ENCODE results near the gene UBE2Q1.
A peak's percentile ranks its signal among the peaks of the same experiment; 100 is the strongest.

Gene UBE2Q1

DNA sequence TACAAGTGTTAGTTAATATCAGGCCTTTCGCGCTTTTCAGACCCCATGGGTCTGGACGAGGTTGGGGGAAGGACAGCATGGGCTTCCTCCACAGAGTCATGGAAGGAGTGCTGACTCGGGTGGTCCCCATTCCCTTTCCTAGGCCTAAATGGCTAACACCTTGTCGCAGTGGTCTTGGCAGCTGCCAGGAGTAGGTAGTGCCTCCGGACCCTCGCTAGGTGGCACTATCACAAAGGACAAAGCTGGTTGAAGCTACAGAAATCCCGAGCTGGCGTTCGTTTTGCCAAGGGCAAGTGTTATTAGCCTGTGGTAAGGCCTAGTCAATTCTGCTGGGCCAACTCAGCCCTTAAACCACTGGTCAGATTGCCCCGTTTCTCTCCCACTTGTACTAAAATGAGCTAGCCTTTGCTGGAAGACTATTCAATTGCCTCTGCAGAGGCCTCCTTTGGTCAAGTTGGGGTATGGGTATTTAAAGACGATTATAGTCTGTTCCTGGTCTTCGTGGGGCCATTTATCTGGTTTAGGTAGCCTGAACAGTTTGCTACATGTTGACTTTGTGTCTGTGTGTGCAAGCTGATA is 1.1 kb upstream of the UBE2Q1 start:
- peak; percentile 96 for DNase-seq (ENCODE audit: low read depth)
- TF ChIP-seq, protein P1, sequence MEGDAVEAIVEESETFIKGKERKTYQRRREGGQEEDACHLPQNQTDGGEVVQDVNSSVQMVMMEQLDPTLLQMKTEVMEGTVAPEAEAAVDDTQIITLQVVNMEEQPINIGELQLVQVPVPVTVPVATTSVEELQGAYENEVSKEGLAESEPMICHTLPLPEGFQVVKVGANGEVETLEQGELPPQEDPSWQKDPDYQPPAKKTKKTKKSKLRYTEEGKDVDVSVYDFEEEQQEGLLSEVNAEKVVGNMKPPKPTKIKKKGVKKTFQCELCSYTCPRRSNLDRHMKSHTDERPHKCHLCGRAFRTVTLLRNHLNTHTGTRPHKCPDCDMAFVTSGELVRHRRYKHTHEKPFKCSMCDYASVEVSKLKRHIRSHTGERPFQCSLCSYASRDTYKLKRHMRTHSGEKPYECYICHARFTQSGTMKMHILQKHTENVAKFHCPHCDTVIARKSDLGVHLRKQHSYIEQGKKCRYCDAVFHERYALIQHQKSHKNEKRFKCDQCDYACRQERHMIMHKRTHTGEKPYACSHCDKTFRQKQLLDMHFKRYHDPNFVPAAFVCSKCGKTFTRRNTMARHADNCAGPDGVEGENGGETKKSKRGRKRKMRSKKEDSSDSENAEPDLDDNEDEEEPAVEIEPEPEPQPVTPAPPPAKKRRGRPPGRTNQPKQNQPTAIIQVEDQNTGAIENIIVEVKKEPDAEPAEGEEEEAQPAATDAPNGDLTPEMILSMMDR (conservative IDR thresholded peaks at IDR 0.05; ENCODE audit: low read depth, low read length): peak; percentile 94
- peak overlapping the region; percentile 80 for H3K4me3 ChIP-seq (ENCODE audit: low read depth, low read length)

DNA sequence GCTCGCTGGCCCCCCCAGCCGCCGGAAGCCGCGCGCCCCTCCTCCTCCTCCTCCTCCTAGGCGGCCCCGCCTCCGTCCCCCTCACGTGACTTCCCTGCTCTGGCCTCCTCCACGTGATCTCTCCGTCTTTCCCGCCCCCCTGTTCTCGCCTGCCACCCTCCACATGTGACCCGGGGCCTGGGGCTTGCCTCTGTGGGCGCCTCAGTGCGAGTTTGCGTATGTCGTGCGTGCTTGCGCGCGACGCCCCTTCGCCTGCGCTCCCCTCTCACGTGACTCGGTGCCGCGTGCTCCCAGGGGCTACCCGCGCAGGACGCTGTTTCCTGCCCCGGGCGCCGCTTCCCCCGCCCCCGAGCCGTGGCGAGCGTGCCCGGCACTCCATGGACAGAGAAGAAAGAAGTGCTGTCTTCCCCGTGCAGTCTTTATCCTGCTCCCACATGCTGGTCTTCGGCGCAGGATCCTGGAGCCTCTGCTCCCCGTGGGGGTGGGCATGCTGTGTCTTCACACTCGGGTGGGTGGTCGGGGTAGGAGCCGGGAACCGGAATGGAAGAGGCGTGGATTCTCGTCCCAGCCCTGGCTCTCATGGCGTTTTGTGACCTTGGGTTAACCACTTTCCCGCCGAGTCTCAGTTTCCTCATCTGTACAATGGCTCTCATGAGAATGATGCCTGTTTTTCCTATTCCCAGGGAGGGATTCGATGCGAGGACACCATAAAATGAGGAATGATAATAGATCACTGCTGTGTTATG is 431 bp upstream of the UBE2Q1 start:
- peak; percentile 100 for DNase-seq (ENCODE audit: low read depth)
- TF ChIP-seq, protein P1 (conservative IDR thresholded peaks at IDR 0.05; ENCODE audit: low read depth, low read length): no peak
- H3K4me3 ChIP-seq (ENCODE audit: low read depth, low read length): peak overlapping the region; percentile 80

DNA sequence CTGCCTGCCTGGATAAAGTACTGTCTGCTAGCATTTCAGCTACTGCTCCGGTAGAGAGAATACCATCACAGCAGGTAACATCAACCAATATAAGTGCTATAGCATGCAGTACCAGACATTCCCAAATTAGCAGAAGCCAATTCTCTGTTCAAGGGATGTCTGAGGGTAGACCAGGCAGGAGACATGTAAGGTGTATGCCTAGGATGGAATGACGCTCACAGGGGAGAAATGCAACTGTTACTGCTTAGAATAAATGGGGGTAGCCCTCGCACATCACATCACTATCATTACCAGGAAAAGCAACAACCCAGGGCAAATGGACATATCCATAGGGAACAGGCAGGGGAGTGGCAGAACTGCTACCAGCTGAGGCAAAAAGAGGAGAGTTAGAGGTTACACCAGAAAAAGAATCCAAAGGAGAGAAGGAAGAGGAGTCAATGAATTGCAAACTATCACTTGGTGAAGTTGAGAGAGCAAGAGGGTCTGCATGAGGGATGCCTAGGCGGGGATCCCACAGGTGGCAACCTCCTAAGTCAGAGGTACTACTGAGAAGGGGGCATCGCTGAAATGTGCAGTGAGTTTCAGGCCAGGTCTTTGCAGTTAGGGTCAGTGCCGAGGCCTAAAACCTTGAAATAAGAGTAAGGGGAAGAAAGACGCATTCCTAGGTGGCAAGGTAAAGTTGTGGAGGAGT is 1.1 kb downstream of the UBE2Q1 start:
- TF ChIP-seq, protein P1 (conservative IDR thresholded peaks at IDR 0.05; ENCODE audit: low read depth, low read length): no peak

DNA sequence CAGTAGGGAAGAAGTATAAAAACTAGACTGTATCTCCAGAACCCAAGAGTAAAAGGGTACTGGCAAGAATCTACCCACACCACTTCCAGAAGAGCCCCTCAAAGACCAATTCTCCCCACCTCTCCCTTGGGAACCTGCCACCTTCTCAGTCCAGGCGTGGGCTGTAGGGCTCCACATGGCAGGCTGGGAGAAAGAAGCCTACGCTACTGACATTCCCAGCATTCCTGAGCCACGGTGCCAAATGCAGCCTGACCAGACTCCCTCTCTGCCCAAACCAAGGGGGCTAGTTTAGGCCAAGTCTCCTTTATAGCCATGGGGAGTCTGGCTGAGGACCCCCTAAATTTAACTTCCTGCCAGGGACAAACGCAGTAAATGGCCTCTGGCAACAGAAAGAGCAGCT is 2.0 kb downstream of the UBE2Q1 start:
- H3K4me3 ChIP-seq (ENCODE audit: low read depth, low read length): peak overlapping the region; percentile 80
- peak; percentile 30 for DNase-seq (ENCODE audit: low read depth)
- TF ChIP-seq, protein P1 (conservative IDR thresholded peaks at IDR 0.05; ENCODE audit: low read depth, low read length): no peak

More for the DNA sequence above, 1.1 kb downstream of the UBE2Q1 start:
- peak overlapping the region; percentile 80 for H3K4me3 ChIP-seq (ENCODE audit: low read depth, low read length)
- no peak for DNase-seq (ENCODE audit: low read depth)

DNA sequence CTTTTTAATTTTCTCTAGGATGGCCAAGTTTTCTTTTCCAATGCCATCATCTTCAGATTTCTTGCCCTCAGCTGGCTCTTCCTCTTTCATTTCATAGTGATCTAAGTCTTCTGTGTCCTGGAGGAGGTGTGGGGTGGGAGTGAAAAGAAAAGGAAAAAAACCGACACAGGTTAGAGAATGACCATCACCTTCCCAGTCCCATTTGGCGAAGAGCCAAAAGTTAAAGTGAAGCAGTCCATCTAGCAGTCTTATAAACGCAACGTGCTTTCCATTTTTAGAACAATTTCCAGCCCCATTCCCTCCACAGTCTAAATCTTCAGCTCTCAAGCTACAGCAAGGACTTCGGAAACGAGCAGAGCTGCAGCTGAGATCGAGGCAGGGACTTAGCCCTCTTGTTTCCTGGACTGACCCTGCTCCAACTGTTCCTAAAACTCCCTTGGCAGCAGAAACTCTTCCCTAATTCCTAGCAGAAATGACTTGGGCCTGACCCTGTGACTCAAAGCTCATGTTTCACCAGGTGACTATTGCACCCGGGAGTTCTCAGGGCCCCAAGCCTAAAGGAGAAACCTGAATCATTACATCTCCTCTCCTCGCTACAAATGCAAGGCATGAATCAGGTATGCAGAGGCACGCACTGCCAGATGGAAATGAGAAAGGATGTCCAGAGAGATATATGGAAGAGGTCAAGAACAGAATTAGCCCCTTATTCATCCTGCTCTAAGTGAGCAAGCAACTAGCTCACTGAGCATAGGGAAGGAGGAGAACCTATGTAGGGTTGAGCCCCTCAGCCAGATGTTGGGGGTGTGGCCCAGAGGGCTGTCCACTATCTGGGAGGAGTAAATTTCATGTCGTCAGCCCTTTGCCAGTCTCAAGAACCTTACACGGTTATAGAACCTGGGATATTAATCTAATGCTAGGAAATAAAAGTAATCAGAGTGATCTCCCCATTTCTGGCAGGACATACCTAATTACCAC is 5.1 kb downstream of the UBE2Q1 start:
- no peak overlapping the region for H3K4me3 ChIP-seq (ENCODE audit: low read depth, low read length)
- TF ChIP-seq, protein P1 (conservative IDR thresholded peaks at IDR 0.05; ENCODE audit: low read depth, low read length): no peak
- DNase-seq (ENCODE audit: low read depth): no peak

DNA sequence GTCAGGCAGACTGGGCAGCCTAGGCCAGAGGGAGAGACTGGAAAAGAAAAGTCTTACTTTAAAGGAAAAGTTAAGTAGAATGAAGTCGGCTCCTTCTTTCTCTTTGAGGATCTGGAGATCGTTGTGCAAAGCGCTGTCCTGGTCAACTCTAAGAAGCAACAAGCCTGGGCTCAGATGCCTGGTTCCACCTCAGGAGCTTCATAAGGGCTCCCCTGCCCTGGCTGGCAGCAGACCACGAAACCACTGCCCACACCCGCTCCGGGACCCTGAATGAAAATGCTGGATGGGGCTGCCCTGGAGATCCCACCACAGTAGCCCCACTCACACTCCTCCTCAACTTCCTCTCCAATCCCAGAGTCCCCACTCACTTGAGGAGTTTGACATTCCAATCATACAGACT is 6.4 kb downstream of the UBE2Q1 start:
- H3K4me3 ChIP-seq (ENCODE audit: low read depth, low read length): no peak overlapping the region
- DNase-seq (ENCODE audit: low read depth): no peak
- TF ChIP-seq, protein P1 (conservative IDR thresholded peaks at IDR 0.05; ENCODE audit: low read depth, low read length): no peak

Measured in choroid plexus epithelial cell (primary cell).